ENCODE measurements around the gene CORO1C.

The CORO1C gene

DNA sequence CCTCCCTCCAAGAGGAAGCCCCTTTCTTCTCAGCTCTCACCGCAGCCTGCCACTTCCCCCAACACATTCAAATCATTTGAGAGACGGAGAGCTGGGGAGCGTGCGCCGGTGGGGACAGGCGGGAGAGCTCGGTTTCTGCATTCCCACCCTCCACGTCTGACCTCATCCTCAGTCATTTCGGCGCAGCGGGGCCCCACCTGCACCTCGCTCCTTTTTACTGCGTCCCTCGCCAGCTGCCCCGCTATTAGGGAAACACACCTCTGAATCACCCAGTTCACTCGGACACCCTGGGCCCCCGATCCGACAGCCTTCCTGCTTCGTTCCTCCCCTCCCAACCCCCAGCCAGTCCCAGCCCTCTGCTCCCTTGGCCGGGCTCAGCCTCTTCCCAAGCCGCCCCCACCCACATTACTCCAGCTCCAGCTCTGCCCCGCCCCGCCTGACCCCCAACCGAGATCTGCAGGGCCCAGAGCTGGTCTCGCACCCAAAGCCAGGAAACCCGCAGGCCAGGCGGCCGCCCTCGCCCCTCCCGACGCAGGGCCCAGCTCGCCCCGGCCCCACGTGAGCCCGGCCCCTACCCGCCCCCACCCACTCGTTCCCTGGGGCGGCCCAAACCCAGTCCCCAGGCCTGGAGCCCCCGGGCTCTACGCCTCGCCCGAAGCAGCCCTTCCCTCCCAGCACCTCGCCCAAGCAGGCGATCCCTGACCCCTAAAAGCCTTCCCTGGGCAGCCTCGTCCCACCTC lies 783 bp downstream of the CORO1C start:
- peaks cover 25% of the 10 kb centered on the region for H3K4me1 ChIP-seq (ENCODE audit: control insufficient read depth, insufficient read depth, low read length)
- H3K27ac ChIP-seq (ENCODE audit: low read depth, low read length) = peak overlapping the region; percentile 98

DNA sequence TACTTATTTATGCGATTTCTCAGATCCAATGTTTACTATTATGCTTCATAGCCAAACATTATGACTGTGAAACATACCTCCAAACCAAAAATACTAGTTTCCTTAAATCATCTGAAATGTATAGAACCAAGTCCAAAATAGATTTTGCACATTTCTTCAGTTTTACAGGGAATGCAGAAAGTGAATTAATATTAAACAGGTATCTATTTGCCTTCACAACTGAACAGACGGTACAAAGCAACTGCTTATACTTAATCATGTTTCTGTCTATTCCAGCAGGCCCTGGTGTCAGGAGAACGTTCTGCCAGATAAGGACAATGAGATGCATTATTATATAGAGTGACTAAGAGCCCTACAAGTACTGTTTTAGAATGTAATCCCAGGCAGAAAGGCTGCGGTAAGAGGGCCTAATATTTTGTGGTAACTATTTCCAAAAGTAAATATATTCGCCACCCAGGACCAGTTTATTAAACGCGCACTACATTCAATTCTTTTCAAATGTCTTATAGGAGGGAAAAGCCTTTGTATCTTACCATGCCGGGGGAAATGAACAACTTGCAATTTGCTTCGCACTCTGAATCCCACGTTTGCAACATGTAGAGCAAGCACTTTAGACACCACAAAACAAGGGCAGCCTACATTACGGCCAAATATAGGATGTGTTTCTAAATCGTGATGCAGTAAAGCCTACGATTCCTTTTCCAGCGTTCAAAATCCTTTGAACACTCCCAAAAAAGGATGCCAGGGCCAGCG lies 1.5 kb downstream of the CORO1C start:
- Histone ChIP-seq H3K4me1 (ENCODE audit: control insufficient read depth, insufficient read depth, low read length) (peaks cover 29% of the 10 kb centered on the region), H3K27me3 (ENCODE audit: control insufficient read depth, insufficient read depth, low read length) (no peaks in the 10 kb centered on the region)

More for the DNA sequence above, 783 bp downstream of the CORO1C start:
- Histone ChIP-seq H3K4me3 (ENCODE audit: low read length) (peak overlapping the region; percentile 90), H3K36me3 (ENCODE audit: control insufficient read depth, insufficient read depth, low read length) (no peaks in the 10 kb centered on the region), H3K9ac (ENCODE audit: low read length) (peak overlapping the region; percentile 97), H3K27me3 (ENCODE audit: control insufficient read depth, insufficient read depth, low read length) (no peaks in the 10 kb centered on the region)

DNA sequence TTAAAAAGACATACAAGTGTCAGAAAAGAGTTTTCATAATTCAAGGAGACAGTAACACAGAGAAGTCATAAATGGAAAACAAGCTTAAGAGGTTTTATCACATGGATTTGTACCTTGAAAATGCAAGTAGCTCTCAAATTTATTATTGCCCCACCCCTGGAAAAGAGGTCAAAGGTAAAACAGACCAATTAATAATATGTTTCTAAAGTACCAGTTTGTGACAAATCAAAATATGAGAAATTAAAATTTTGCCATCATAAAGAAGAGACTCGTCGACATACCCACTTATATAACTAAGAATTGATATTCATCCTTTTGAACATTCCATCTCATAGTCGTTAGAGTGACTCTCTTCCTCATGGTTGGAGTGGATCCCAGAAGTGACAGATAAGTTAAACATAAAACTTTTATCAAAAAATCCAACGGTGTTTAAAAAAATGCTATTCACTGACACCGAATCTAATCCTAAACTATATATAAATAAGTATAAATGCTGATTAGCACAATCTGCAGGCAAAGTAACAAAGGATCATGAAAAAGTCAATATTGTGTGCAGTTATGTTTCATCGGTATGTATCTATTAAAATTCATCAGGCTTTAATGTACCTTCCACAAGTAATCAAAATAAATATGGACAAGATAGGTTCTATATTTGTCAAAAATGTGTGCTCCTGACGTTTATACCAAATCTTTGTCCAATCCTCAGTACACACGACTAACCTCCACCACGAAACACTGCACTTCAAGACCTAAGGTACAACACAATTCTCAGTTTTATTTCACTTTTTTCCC lies 2.3 kb downstream of the CORO1C start:
- Histone ChIP-seq H3K4me3 (ENCODE audit: low read length) (peak overlapping the region; percentile 90), H3K27me3 (ENCODE audit: control insufficient read depth, insufficient read depth, low read length) (no peaks in the 10 kb centered on the region), H3K27ac (ENCODE audit: low read depth, low read length) (peak overlapping the region; percentile 98), H3K9ac (ENCODE audit: low read length) (no peak overlapping the region), H3K36me3 (ENCODE audit: control insufficient read depth, insufficient read depth, low read length) (no peaks in the 10 kb centered on the region), H3K4me1 (ENCODE audit: control insufficient read depth, insufficient read depth, low read length) (peaks cover 32% of the 10 kb centered on the region)

More for the DNA sequence above, 1.5 kb downstream of the CORO1C start:
- peak overlapping the region; percentile 90 for H3K4me3 ChIP-seq (ENCODE audit: low read length)
- peak overlapping the region; percentile 98 for H3K27ac ChIP-seq (ENCODE audit: low read depth, low read length)
- peak overlapping the region; percentile 7 for H3K9ac ChIP-seq (ENCODE audit: low read length)
- no peaks in the 10 kb centered on the region for H3K36me3 ChIP-seq (ENCODE audit: control insufficient read depth, insufficient read depth, low read length)

DNA sequence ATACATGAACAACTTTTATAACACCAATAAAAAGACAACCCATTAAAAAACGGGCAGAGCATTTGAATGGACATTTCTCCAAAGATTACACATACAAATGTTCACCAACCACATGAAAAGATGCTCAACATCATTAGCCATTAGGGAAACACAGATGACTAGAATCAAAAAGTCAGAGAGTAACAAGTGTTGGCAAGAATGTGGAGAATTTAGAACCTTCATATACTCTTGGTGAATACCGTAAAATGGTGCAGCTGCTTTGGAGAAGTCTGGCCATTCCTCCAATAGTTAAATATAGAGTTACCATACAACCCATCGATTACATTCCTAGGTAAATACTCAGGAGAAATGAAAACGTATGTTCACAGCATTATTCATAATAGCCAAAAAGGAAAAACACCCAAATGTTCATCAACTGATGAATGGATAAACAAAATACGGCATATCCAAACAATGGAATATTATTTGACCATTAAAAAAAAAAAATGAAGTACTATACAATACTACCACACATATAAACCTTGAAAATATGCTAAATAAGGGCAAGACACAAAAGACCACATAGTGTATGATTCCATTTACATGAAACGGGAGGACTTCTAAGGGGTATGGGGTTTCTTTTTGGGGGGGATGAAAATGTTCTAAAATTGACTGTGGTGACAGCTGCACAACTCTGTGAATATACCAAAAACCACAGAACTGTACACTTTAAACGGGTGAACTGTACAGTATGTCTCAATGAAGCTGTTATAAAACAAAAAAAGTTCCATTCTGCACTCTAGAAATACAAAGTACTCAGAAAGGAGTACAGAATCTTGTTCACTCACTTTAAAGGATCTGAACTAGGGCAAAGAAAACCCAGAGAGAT lies 3.2 kb downstream of the CORO1C start:
- H3K9ac ChIP-seq (ENCODE audit: low read length) = no peak overlapping the region
- H3K27ac ChIP-seq (ENCODE audit: low read depth, low read length) = peak overlapping the region; percentile 98
- H3K4me3 ChIP-seq (ENCODE audit: low read length) = no peak overlapping the region
- H3K36me3 ChIP-seq (ENCODE audit: control insufficient read depth, insufficient read depth, low read length) = no peaks in the 10 kb centered on the region
- peaks cover 39% of the 10 kb centered on the region for H3K4me1 ChIP-seq (ENCODE audit: control insufficient read depth, insufficient read depth, low read length)
- H3K27me3 ChIP-seq (ENCODE audit: control insufficient read depth, insufficient read depth, low read length) = no peaks in the 10 kb centered on the region

DNA sequence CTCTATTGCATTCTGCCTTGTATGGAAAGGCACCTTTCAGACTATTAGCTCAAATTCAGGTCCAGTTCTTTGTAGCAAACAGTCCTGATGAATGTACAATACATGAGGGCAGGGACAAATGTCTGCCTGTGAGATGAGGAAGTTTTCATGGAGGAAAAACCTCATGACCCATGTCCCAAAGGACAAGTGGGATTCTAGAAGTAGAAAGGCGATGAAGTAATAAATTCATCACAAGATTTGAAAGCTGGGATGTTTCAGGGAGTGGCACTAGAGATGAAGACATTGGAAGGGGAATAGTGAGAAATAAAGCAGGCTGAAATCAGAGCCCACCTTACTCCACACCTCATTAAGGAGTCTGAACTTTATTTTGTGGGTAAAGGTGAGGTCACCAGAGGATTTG lies 4.2 kb downstream of the CORO1C start:
- peaks cover 44% of the 10 kb centered on the region for H3K4me1 ChIP-seq (ENCODE audit: control insufficient read depth, insufficient read depth, low read length)
- H3K9ac ChIP-seq (ENCODE audit: low read length) = no peak overlapping the region
- no peaks in the 10 kb centered on the region for H3K36me3 ChIP-seq (ENCODE audit: control insufficient read depth, insufficient read depth, low read length)
- H3K27ac ChIP-seq (ENCODE audit: low read depth, low read length) = no peak overlapping the region
- H3K27me3 ChIP-seq (ENCODE audit: control insufficient read depth, insufficient read depth, low read length) = no peaks in the 10 kb centered on the region
- H3K4me3 ChIP-seq (ENCODE audit: low read length) = no peak overlapping the region

DNA sequence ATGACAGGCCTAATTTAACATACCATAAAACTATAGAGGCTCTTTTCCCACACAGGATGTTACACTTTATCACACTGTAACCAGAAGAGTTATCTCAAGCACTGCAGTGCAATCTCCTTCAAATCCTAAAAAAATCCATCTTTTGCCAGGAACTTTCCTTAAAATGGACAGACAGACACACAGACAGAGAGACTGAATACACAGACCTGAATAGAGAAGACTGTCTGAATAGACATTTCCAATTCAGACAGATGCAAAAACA lies 6.5 kb downstream of the CORO1C start:
- Histone ChIP-seq H3K36me3 (ENCODE audit: control insufficient read depth, insufficient read depth, low read length) (no peaks in the 10 kb centered on the region), H3K9ac (ENCODE audit: low read length) (no peak overlapping the region), H3K4me3 (ENCODE audit: low read length) (no peak overlapping the region), H3K27ac (ENCODE audit: low read depth, low read length) (peak overlapping the region; percentile 27), H3K27me3 (ENCODE audit: control insufficient read depth, insufficient read depth, low read length) (no peaks in the 10 kb centered on the region), H3K4me1 (ENCODE audit: control insufficient read depth, insufficient read depth, low read length) (peaks cover 51% of the 10 kb centered on the region)

DNA sequence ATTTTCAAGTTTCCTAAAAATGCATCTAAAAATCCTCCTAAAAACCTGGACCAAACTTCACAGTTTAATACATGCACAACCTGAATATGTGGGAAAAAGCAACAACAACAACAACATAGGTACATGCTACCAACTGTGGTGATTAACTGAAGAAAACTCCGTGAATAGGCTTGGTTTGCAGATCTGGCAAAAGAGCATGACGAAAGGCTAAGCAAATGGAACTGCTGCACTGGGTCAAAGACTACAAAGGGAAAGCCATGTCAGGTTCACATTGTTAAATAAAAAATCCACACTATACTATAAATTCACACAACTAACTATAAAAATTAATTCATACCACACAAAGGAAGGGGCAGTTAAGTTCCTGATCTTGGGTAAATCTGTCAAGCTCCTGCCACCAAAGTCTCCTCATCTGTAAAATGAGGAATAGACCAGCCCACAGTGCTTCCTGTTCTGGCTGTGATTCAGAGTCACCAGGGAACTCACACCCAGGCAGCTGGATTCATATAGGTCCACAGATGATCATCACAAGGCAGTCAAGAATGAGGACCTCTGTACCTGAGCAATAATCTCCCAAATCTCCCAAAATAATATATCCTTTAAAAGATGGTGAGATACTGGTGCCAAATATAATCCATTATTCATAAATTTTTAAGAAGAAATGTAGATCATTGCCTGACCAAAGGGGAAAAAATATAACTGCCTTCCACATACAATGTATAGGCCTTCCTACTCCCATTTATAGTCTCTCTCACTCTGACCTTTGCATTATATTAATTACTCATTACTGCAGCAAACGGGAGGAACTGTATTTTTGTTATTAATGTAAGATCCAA lies 7.0 kb downstream of the CORO1C start:
- Histone ChIP-seq H3K4me1 (ENCODE audit: control insufficient read depth, insufficient read depth, low read length) (peaks cover 55% of the 10 kb centered on the region), H3K4me3 (ENCODE audit: low read length) (no peak overlapping the region)

DNA sequence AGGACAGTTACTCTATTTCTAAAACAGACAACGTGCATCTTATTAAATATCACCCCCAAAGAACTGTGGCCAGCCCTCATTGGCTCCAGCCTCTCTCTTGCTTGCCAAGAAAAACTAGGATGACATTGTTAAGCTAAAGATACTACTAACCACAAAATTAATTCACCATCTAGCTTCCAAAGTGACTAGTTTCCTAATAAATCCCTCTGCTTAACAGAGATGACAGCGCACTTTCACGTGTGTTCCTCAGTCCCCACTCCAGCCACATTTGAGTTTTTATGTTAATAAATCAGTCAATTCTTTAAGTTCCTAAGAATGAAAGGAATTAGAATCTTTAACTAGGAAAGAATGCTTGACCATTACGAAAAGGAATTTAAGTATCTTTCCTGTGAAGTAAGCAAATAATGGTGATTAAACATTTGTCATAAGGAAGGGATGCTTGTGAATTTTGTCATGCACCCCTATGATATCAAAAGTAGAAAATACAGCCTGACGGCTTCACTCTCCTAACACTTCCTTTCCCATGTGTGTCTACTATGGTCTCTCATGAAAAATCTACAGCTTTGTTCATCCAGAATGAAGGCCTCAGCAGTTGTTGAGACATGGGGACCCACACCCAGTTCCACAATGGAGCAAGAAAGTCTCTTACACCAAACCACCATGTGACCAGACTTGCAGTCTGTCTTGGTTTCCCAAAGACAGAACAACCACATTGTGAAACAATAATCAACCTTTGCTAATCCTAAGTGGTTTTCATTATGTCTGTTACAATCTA lies 8.1 kb downstream of the CORO1C start:
- H3K4me1 ChIP-seq (ENCODE audit: control insufficient read depth, insufficient read depth, low read length) = peaks cover 49% of the 10 kb centered on the region
- H3K9ac ChIP-seq (ENCODE audit: low read length) = no peak overlapping the region
- no peaks in the 10 kb centered on the region for H3K36me3 ChIP-seq (ENCODE audit: control insufficient read depth, insufficient read depth, low read length)

More for the DNA sequence above, 7.0 kb downstream of the CORO1C start:
- Histone ChIP-seq H3K36me3 (ENCODE audit: control insufficient read depth, insufficient read depth, low read length) (no peaks in the 10 kb centered on the region), H3K27me3 (ENCODE audit: control insufficient read depth, insufficient read depth, low read length) (no peaks in the 10 kb centered on the region), H3K9ac (ENCODE audit: low read length) (no peak overlapping the region), H3K27ac (ENCODE audit: low read depth, low read length) (peak overlapping the region; percentile 55)

DNA sequence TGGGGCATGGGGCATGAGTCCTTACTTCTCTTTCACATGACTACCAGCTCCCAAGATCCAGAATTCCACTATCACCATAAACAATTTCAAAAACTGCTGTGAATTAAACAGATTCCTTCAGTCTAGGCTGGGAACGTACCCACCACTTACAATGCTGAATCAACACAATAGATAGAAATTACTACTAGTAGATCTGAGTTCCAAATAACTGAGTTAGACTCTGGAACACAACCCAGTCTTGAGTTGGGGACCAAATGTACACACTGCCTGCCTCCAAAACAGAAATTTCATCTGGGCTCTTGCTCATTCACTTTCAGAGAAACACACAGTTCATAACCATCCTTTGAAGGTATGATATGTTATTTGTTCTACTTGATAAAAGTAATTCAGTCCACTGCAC lies 8.9 kb downstream of the CORO1C start:
- Histone ChIP-seq H3K4me1 (ENCODE audit: control insufficient read depth, insufficient read depth, low read length) (peaks cover 42% of the 10 kb centered on the region), H3K27ac (ENCODE audit: low read depth, low read length) (peak overlapping the region; percentile 55), H3K4me3 (ENCODE audit: low read length) (no peak overlapping the region), H3K9ac (ENCODE audit: low read length) (no peak overlapping the region), H3K36me3 (ENCODE audit: control insufficient read depth, insufficient read depth, low read length) (no peaks in the 10 kb centered on the region), H3K27me3 (ENCODE audit: control insufficient read depth, insufficient read depth, low read length) (no peaks in the 10 kb centered on the region)

More for the DNA sequence above, 8.1 kb downstream of the CORO1C start:
- H3K27ac ChIP-seq (ENCODE audit: low read depth, low read length) = peak overlapping the region; percentile 55
- no peaks in the 10 kb centered on the region for H3K27me3 ChIP-seq (ENCODE audit: control insufficient read depth, insufficient read depth, low read length)
- H3K4me3 ChIP-seq (ENCODE audit: low read length) = no peak overlapping the region

DNA sequence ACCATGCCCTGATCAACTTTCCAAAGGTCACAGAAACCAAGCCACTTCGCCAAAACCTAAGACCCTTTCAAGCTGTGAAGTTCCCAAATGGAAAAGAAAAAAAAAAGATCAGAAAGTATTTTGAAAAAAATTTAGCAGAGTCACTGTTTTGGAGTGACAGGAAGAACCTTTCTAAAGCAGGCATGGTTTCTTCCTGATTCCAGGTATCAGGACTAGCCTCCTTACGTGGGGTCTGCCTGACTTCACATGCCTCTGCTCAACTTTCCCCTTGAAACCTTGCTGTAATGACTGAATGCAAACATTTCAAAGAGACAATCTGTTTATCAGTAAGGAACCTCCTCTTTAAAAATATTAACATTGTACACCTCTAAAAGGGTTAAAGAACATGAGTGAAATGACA lies 9.5 kb downstream of the CORO1C start:
- no peak overlapping the region for H3K4me3 ChIP-seq (ENCODE audit: low read length)
- H3K27ac ChIP-seq (ENCODE audit: low read depth, low read length) = peak overlapping the region; percentile 55
- no peak overlapping the region for H3K9ac ChIP-seq (ENCODE audit: low read length)
- H3K4me1 ChIP-seq (ENCODE audit: control insufficient read depth, insufficient read depth, low read length) = peaks cover 38% of the 10 kb centered on the region
- H3K36me3 ChIP-seq (ENCODE audit: control insufficient read depth, insufficient read depth, low read length) = no peaks in the 10 kb centered on the region
- no peaks in the 10 kb centered on the region for H3K27me3 ChIP-seq (ENCODE audit: control insufficient read depth, insufficient read depth, low read length)

Data from rectal smooth muscle tissue (tissue), 1 donor.